Measurements from ENCODE around the gene ACOT11. TPM values are rescaled to one million over a fixed set of nuclear protein-coding genes. Genes with fewer than 3 reads are reported as not detected.

Gene ACOT11
- total RNA-seq, 1 experiment from 2014 or later = 1.9 TPM

- Histone ChIP-seq H3K36me3 (ENCODE audit: control insufficient read depth, insufficient read depth, low read length) (no peaks in the 10 kb centered on the region), H3K27ac (ENCODE audit: low read length) (no peak overlapping the region), H3K4me1 (ENCODE audit: control insufficient read depth, insufficient read depth, low read length) (no peaks in the 10 kb centered on the region), H3K4me3 (ENCODE audit: low read depth in 2 of 2, low read length in 2 of 2) (no peak overlapping the region), H3K9me3 (ENCODE audit: control insufficient read depth, insufficient read depth, low read depth, low read length) (no peaks in the 10 kb centered on the region), H3K27me3 (ENCODE audit: control insufficient read depth, insufficient read depth, low read length) (no peaks in the 10 kb centered on the region)
- ATAC-seq = no peak
- in situ Hi-C loops (cut with HindIII; ENCODE audit: low pct_unique_long_range_greater_than_20kb, low sequenced_read_pairs) (no loop called here), intact Hi-C loops (cut with micrococcal nuclease; ENCODE audit: unreplicated experiment) (no loop called here)
- TF ChIP-seq REST (IDR thresholded peaks at IDR 0.05; ENCODE audit: insufficient read depth in 1 of 2, low read depth in 2 of 2, low read length in 1 of 2) (no peak), SIN3A (IDR thresholded peaks at IDR 0.05; ENCODE audit: borderline replicate concordance, insufficient read depth, low read depth, low read length) (no peak), POLR2AphosphoS5 (IDR thresholded peaks at IDR 0.05; ENCODE audit: low read depth, low read length) (no peak), TCF7L2 (IDR thresholded peaks at IDR 0.05; ENCODE audit: low read depth, low read length) (no peak)
- TF ChIP-seq, protein P1, sequence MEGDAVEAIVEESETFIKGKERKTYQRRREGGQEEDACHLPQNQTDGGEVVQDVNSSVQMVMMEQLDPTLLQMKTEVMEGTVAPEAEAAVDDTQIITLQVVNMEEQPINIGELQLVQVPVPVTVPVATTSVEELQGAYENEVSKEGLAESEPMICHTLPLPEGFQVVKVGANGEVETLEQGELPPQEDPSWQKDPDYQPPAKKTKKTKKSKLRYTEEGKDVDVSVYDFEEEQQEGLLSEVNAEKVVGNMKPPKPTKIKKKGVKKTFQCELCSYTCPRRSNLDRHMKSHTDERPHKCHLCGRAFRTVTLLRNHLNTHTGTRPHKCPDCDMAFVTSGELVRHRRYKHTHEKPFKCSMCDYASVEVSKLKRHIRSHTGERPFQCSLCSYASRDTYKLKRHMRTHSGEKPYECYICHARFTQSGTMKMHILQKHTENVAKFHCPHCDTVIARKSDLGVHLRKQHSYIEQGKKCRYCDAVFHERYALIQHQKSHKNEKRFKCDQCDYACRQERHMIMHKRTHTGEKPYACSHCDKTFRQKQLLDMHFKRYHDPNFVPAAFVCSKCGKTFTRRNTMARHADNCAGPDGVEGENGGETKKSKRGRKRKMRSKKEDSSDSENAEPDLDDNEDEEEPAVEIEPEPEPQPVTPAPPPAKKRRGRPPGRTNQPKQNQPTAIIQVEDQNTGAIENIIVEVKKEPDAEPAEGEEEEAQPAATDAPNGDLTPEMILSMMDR (IDR thresholded peaks at IDR 0.05) = no peak
- POLR2A ChIA-PET = no interaction called here
- no peak for DNase-seq (ENCODE audit: low read depth, low spot score)
- CTCF ChIA-PET = no interaction called here
- no TSS peak for BruUV-seq (replicated peaks)
Measured at GRCh38 chr1:54580856-54581550, 33.0 kb downstream of the ACOT11 start.

- in situ Hi-C loops (cut with HindIII; ENCODE audit: low pct_unique_long_range_greater_than_20kb, low sequenced_read_pairs) = no loop called here
- BruUV-seq (replicated peaks) = no TSS peak
- CTCF ChIA-PET = no interaction called here
Measured at GRCh38 chr1:54581621-54582035, 33.6 kb downstream of the ACOT11 start.

More at GRCh38 chr1:54581621-54582035, 33.6 kb downstream of the ACOT11 start:
- intact Hi-C loops (cut with micrococcal nuclease; ENCODE audit: unreplicated experiment) = no loop called here
- POLR2A ChIA-PET = no interaction called here
- no peaks in the 10 kb centered on the region for H3K4me1 ChIP-seq (ENCODE audit: control insufficient read depth, insufficient read depth, low read length)
- no peaks in the 10 kb centered on the region for H3K27me3 ChIP-seq (ENCODE audit: control insufficient read depth, insufficient read depth, low read length)
- H3K9me3 ChIP-seq (ENCODE audit: control insufficient read depth, insufficient read depth, low read depth, low read length) = no peaks in the 10 kb centered on the region
- ATAC-seq (peak; percentile 65), DNase-seq (ENCODE audit: low read depth, low spot score) (no peak)
- no peak overlapping the region for H3K4me3 ChIP-seq (ENCODE audit: low read depth in 2 of 2, low read length in 2 of 2)
- H3K27ac ChIP-seq (ENCODE audit: low read length) = no peak overlapping the region
- no peak for TF ChIP-seq POLR2AphosphoS5 (IDR thresholded peaks at IDR 0.05; ENCODE audit: low read depth, low read length)
- no peak for TF ChIP-seq TCF7L2 (IDR thresholded peaks at IDR 0.05; ENCODE audit: low read depth, low read length)
- no peak for TF ChIP-seq SIN3A (IDR thresholded peaks at IDR 0.05; ENCODE audit: borderline replicate concordance, insufficient read depth, low read depth, low read length)
- no peak for TF ChIP-seq REST (IDR thresholded peaks at IDR 0.05; ENCODE audit: insufficient read depth in 1 of 2, low read depth in 2 of 2, low read length in 1 of 2)
- TF ChIP-seq, protein P1 (IDR thresholded peaks at IDR 0.05) = no peak
- H3K36me3 ChIP-seq (ENCODE audit: control insufficient read depth, insufficient read depth, low read length) = no peaks in the 10 kb centered on the region
